Testis (tissue), 2 donors: ENCODE data around the gene BARX2.
A peak's percentile ranks its signal among the peaks of the same experiment; 100 is the strongest.

Source experiments
- CTCF ChIP-seq, 3 experiments: fragments of 450-650 bp in 2 of 3; fragments of 200-600 bp in 1 of 3; sonication (generic) in 1 of 3; IDR thresholded peaks; one replicate each; pipeline ENCODE4 v1.5.1; 2016 to 2019; ENCODE audit warnings: antibody characterized with exemption in 3 of 3, mild to moderate bottlenecking in 2 of 3, moderate library complexity in 1 of 3
- POLR2A ChIP-seq: fragments of 450-650 bp; IDR thresholded peaks from one replicate; pipeline ENCODE4 v1.6.1; 2017; ENCODE audit warnings: antibody characterized with exemption, mild to moderate bottlenecking, moderate library complexity

- TF ChIP-seq CTCF (IDR thresholded peaks at IDR 0.05) (peak; percentile 43 to 74 (median 74)), POLR2A (no peak)
These were observed 43.8 kb upstream of the BARX2 start for GRCh38 chr11:129331871-129332274.
